Neural crest cell (in vitro differentiated cells): ENCODE results near the gene PALMD. TPM values are rescaled to one million over a fixed set of nuclear protein-coding genes. Genes with fewer than 3 reads are reported as not detected.

Experiments used
- DNase-seq: peaks from one replicate; pipeline ENCODE4 v3.0.0; 2021; ENCODE audit warnings: low read depth, mixed read lengths, low spot score
- H3K27ac Mint-ChIP-seq: one replicate; pipeline ENCODE4 v1.8.0; 2021; ENCODE audit warnings: mild to moderate bottlenecking, mixed read lengths; ENCODE audit not compliant: unreplicated experiment
- H3K27me3 Mint-ChIP-seq: 2 replicates; pipeline ENCODE4 v1.8.0; 2021; ENCODE audit warnings: low read depth, mild to moderate bottlenecking, mixed read lengths
- H3K36me3 Mint-ChIP-seq: 2 replicates; pipeline ENCODE4 v1.8.0; 2021; ENCODE audit warnings: low read depth, mild to moderate bottlenecking, mixed read lengths
- H3K4me1 Mint-ChIP-seq: 2 replicates; pipeline ENCODE4 v1.8.0; 2021; ENCODE audit warnings: mixed read lengths
- H3K4me3 Mint-ChIP-seq: one replicate; pipeline ENCODE4 v1.8.0; 2021; ENCODE audit warnings: mild to moderate bottlenecking, mixed read lengths
- H3K9me3 Mint-ChIP-seq: 2 replicates; pipeline ENCODE4 v1.8.0; 2021; ENCODE audit warnings: mixed read lengths
- CTCF ChIP-seq: fragments of 200-600 bp; sonication (generic); conservative IDR thresholded peaks from 2 replicates; pipeline ENCODE4 v1.5.0; 2021; ENCODE audit warnings: antibody characterized with exemption, mild to moderate bottlenecking
- total RNA-seq: library from RNA; stranded (reverse); gene quantifications from 2 replicates; pipeline ENCODE4 v1.2.1, GENCODE V29; 2021

Gene PALMD
- total RNA-seq, 1 donor from 2014 or later, result 0.21 TPM

GRCh38 chr1:99652881-99653281 lies 7.0 kb downstream of the PALMD start:
- H3K4me3 Mint-ChIP-seq, result no peak overlapping the region
- peaks cover 36% of the 10 kb centered on the region for H3K4me1 Mint-ChIP-seq
- no peaks in the 10 kb centered on the region for H3K27me3 Mint-ChIP-seq
- DNase-seq, result no peak
- peaks cover 2% of the 10 kb centered on the region for H3K9me3 Mint-ChIP-seq
- no peak for TF ChIP-seq CTCF
- peak overlapping the region; percentile 94 for H3K27ac Mint-ChIP-seq
- H3K36me3 Mint-ChIP-seq, result no peaks in the 10 kb centered on the region

- no peak for DNase-seq
- Mint-ChIP-seq H3K27me3 (no peaks in the 10 kb centered on the region), H3K9me3 (no peaks in the 10 kb centered on the region), H3K4me1 (peaks cover 29% of the 10 kb centered on the region), H3K36me3 (no peaks in the 10 kb centered on the region), H3K27ac (no peak overlapping the region), H3K4me3 (no peak overlapping the region)
- no peak for TF ChIP-seq CTCF
Measured at GRCh38 chr1:99655376-99655775, 9.5 kb downstream of the PALMD start.

DNA sequence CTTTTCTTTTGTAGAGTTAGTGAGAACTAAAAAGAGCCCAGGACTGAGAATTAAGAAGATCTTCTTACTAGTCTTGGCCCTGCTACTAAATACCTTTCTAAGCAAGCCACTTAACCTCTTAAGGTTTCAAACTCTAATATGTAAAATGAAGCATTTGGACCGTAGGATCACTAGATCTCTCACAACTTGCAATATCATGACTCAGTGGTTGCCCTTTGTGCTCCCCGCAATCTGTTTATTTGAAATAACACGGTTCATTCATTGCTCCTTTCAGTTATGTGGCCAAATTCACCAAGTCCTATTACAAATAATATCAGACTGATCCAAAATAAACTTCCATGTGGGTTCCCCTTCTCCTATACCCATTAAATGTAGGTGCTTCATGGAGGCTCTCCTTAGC lies 10.8 kb downstream of the PALMD start:
- Mint-ChIP-seq H3K36me3 (no peaks in the 10 kb centered on the region), H3K4me3 (no peak overlapping the region), H3K4me1 (peaks cover 19% of the 10 kb centered on the region), H3K27ac (no peak overlapping the region), H3K9me3 (no peaks in the 10 kb centered on the region), H3K27me3 (no peaks in the 10 kb centered on the region)
- no peak for TF ChIP-seq CTCF
- no peak for DNase-seq

GRCh38 chr1:99657213-99658030 lies 11.5 kb downstream of the PALMD start:
- TF ChIP-seq CTCF, result no peak
- no peak for DNase-seq
- H3K4me3 Mint-ChIP-seq, result no peak overlapping the region
- H3K4me1 Mint-ChIP-seq, result peaks cover 23% of the 10 kb centered on the region
- H3K9me3 Mint-ChIP-seq, result no peaks in the 10 kb centered on the region
- H3K27me3 Mint-ChIP-seq, result no peaks in the 10 kb centered on the region
- H3K27ac Mint-ChIP-seq, result no peak overlapping the region
- no peaks in the 10 kb centered on the region for H3K36me3 Mint-ChIP-seq

GRCh38 chr1:99658031-99658290 lies 12.0 kb downstream of the PALMD start:
- Mint-ChIP-seq H3K4me1 (peaks cover 23% of the 10 kb centered on the region), H3K27ac (no peak overlapping the region), H3K9me3 (no peaks in the 10 kb centered on the region), H3K4me3 (no peak overlapping the region), H3K36me3 (no peaks in the 10 kb centered on the region), H3K27me3 (no peaks in the 10 kb centered on the region)
- DNase-seq, result no peak
- no peak for TF ChIP-seq CTCF
